Uterus (tissue), 4 donors: Measurements from ENCODE around the gene TBX5. TPM values are rescaled to one million over a fixed set of nuclear protein-coding genes. Genes with fewer than 3 reads are reported as not detected.

Source experiments
- DNase-seq, 2 donors: peaks; one replicate each; pipeline ENCODE4 v3.0.0-alpha.2; 2019 to 2020
- H3K27ac ChIP-seq, 2 donors: fragments of 200-600 bp; sonication (generic); 1 replicate in 1 of 2; 2 replicates in 1 of 2; pipeline ENCODE4 v1.5.1; 2016 to 2018
- H3K27me3 ChIP-seq, 2 donors: fragments of 200-600 bp; sonication (generic); one replicate each; pipeline ENCODE4 v1.5.1; 2018 to 2019; ENCODE audit warnings: control low read depth in 1 of 2
- H3K36me3 ChIP-seq, 2 donors: fragments of 200-600 bp; sonication (generic); one replicate each; pipeline ENCODE4 v1.5.1; 2019; ENCODE audit warnings: control low read depth in 1 of 2
- H3K4me1 ChIP-seq, 2 donors: fragments of 200-600 bp; sonication (generic); one replicate each; pipeline ENCODE4 v1.5.1; 2018 to 2019; ENCODE audit warnings: control low read depth in 1 of 2
- H3K4me3 ChIP-seq, 2 donors: fragments of 200-600 bp; sonication (generic); 1 replicate in 1 of 2; 2 replicates in 1 of 2; pipeline ENCODE4 v1.5.1; 2018 to 2019; ENCODE audit warnings: mild to moderate bottlenecking in 1 of 2
- H3K9me3 ChIP-seq, 2 donors: fragments of 200-600 bp; sonication (generic); one replicate each; pipeline ENCODE4 v1.5.1; 2019; ENCODE audit warnings: control low read depth in 1 of 2
- CTCF ChIP-seq, 4 experiments: fragments of 200-600 bp in 2 of 4; fragments of 450-650 bp in 2 of 4; sonication (generic) in 2 of 4; IDR thresholded peaks; one replicate each; pipeline ENCODE4 v1.5.1; 2016 to 2019; ENCODE audit warnings: antibody characterized with exemption in 4 of 4, mild to moderate bottlenecking in 2 of 4, moderate library complexity in 1 of 4
- POLR2A ChIP-seq, 2 donors: fragments of 450-650 bp; IDR thresholded peaks; one replicate each; pipeline ENCODE4 v1.6.1; 2016; ENCODE audit warnings: antibody characterized with exemption in 2 of 2, mild to moderate bottlenecking in 1 of 2, moderate library complexity in 1 of 2
- intact Hi-C: fragments of 100-400 bp; cut with DNase I; formaldehyde crosslinking; loops from one replicate; pipeline ENCODE4 v1.15.1; 2023; ENCODE audit warnings: low total_unique reads
- total RNA-seq, 4 donors: library from RNA; depleted of rRNA in 3 of 4; stranded (reverse); fragments of >200 nt in 3 of 4; gene quantifications; one replicate each; pipeline versions ENCODE4 v1.1.0 to v1.2.4, GENCODE V29; 2014 to 2023
- donor health status: DM: yes; HTN: yes; CAD: no.

Gene TBX5
- total RNA-seq, 4 donors from 2014 or later, result not detected

- no peaks in the 10 kb centered on the region for H3K9me3 ChIP-seq
- no peaks in the 10 kb centered on the region for H3K27me3 ChIP-seq
- intact Hi-C loops, result no loop called here
- DNase-seq, result no peak
- H3K4me3 ChIP-seq, result no peak overlapping the region
- H3K4me1 ChIP-seq, result no peaks in the 10 kb centered on the region
- H3K27ac ChIP-seq, result no peak overlapping the region
- TF ChIP-seq CTCF (IDR thresholded peaks at IDR 0.05), result no peak
- TF ChIP-seq POLR2A (IDR thresholded peaks at IDR 0.05), result no peak
- H3K36me3 ChIP-seq, result no peaks in the 10 kb centered on the region
These were observed 66.3 kb downstream of the TBX5 start for GRCh38 chr12:114339626-114340025.

- DNase-seq, result no peak
- Histone ChIP-seq H3K27ac (no peak overlapping the region), H3K4me3 (no peak overlapping the region), H3K27me3 (no peaks in the 10 kb centered on the region), H3K4me1 (no peaks in the 10 kb centered on the region), H3K9me3 (no peaks in the 10 kb centered on the region), H3K36me3 (no peaks in the 10 kb centered on the region)
- intact Hi-C loops, result no loop called here
- no peak for TF ChIP-seq CTCF (IDR thresholded peaks at IDR 0.05)
- TF ChIP-seq POLR2A (IDR thresholded peaks at IDR 0.05), result no peak
These were observed 70.3 kb downstream of the TBX5 start for GRCh38 chr12:114335607-114336006.

GRCh38 chr12:114334395-114334794 lies 71.5 kb downstream of the TBX5 start:
- no peaks in the 10 kb centered on the region for H3K27me3 ChIP-seq
- intact Hi-C loops, result no loop called here
- TF ChIP-seq POLR2A (IDR thresholded peaks at IDR 0.05), result no peak
- TF ChIP-seq CTCF (IDR thresholded peaks at IDR 0.05), result no peak

GRCh38 chr12:114328292-114328691 lies 77.7 kb downstream of the TBX5 start:
- DNase-seq, result no peak
- intact Hi-C loops, result no loop called here
- no peak overlapping the region for H3K4me3 ChIP-seq
- TF ChIP-seq POLR2A (IDR thresholded peaks at IDR 0.05), result no peak
- TF ChIP-seq CTCF (IDR thresholded peaks at IDR 0.05), result no peak
- H3K27ac ChIP-seq, result no peak overlapping the region
- no peaks in the 10 kb centered on the region for H3K27me3 ChIP-seq
- H3K36me3 ChIP-seq, result no peaks in the 10 kb centered on the region
- no peaks in the 10 kb centered on the region for H3K4me1 ChIP-seq
- no peaks in the 10 kb centered on the region for H3K9me3 ChIP-seq

More at GRCh38 chr12:114334395-114334794, 71.5 kb downstream of the TBX5 start:
- no peaks in the 10 kb centered on the region for H3K4me1 ChIP-seq
- H3K4me3 ChIP-seq, result no peak overlapping the region
- no peak overlapping the region for H3K27ac ChIP-seq
- DNase-seq, result no peak
- H3K9me3 ChIP-seq, result no peaks in the 10 kb centered on the region
- H3K36me3 ChIP-seq, result no peaks in the 10 kb centered on the region

- H3K4me3 ChIP-seq, result no peak overlapping the region
- no peak for DNase-seq
- no peaks in the 10 kb centered on the region for H3K27me3 ChIP-seq
- H3K9me3 ChIP-seq, result no peaks in the 10 kb centered on the region
- no peaks in the 10 kb centered on the region for H3K36me3 ChIP-seq
- no peak for TF ChIP-seq POLR2A (IDR thresholded peaks at IDR 0.05)
- TF ChIP-seq CTCF (IDR thresholded peaks at IDR 0.05), result no peak
- intact Hi-C loops, result no loop called here
- no peak overlapping the region for H3K27ac ChIP-seq
- no peaks in the 10 kb centered on the region for H3K4me1 ChIP-seq
These were observed 78.2 kb downstream of the TBX5 start for GRCh38 chr12:114327765-114328164.
